CMK (cell line): ENCODE data around the gene BTRC.
"Not testable (repeated sequence)": the region's sequence is repeated elsewhere in the genome, so short reads cannot be mapped to it uniquely, and the experiment has no call there.

Source experiments
- DNase-seq: peaks from one replicate; pipeline ENCODE4 v3.0.0-alpha.2; 2010; ENCODE audit warnings: low read depth

Gene BTRC

GRCh38 chr10:101585841-101586240, 231.9 kb downstream of the BTRC start:
- no peak for DNase-seq

GRCh38 chr10:101587725-101588653, 234.0 kb downstream of the BTRC start, which contains the start of the genes DPCD and POLL:
DPCD (plus strand) TSS chr10:101588321; CDS start chr10:101588337, 16 bp downstream.
POLL (minus strand) TSS chr10:101588257; CDS start chr10:101587360, 897 bp downstream.
- peak; percentile 93 for DNase-seq

- no peak for DNase-seq
Measured at GRCh38 chr10:101588879-101589278, 234.9 kb downstream of the BTRC start.

- DNase-seq = not testable (repeated sequence)
Measured at GRCh38 chr10:101593331-101593730, 239.4 kb downstream of the BTRC start.

GRCh38 chr10:101595591-101596433, 241.8 kb downstream of the BTRC start:
- DNase-seq = no peak

- DNase-seq = no peak
Measured at GRCh38 chr10:101597091-101597900, 243.3 kb downstream of the BTRC start.

GRCh38 chr10:101601541-101601940, 247.6 kb downstream of the BTRC start:
- no peak for DNase-seq

- DNase-seq = peak; percentile 72
Measured at GRCh38 chr10:101602761-101603398, 248.9 kb downstream of the BTRC start.
